Stimulated activated CD4-positive, alpha-beta T cell treated with anti-CD3 and anti-CD28 coated beads, Interleukin-1b, Interleukin-23, amount 100 ng/mL, for 1 hour (primary cell): Measurements from ENCODE around the gene WDR91.

ENCODE experiments used
- DNase-seq, 2 donors: peaks; one replicate each; pipeline ENCODE4 v3.0.0-alpha.2; 2020; ENCODE audit warnings: low read depth in 2 of 2

The WDR91 gene

DNA sequence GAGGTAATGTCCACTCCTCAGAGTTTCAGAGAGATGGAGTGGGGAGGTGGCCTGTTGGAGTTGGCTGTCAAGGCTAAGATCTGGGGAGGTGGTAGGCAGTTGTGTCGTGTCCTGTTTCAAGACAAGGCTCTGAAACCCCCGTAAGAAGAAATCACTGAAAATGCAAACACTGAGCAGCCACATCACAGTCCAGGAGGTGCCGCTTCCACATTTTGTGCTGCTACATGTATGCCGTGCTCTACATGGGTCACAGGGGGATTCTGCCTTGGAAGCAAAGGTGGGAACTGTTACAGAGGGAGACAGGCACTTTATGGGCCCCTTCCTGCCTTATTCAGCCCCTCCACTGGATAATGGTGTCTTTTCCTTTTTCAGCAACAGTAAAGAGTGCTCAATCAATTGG, 11.9 kb downstream of the WDR91 start:
- no peak for DNase-seq

DNA sequence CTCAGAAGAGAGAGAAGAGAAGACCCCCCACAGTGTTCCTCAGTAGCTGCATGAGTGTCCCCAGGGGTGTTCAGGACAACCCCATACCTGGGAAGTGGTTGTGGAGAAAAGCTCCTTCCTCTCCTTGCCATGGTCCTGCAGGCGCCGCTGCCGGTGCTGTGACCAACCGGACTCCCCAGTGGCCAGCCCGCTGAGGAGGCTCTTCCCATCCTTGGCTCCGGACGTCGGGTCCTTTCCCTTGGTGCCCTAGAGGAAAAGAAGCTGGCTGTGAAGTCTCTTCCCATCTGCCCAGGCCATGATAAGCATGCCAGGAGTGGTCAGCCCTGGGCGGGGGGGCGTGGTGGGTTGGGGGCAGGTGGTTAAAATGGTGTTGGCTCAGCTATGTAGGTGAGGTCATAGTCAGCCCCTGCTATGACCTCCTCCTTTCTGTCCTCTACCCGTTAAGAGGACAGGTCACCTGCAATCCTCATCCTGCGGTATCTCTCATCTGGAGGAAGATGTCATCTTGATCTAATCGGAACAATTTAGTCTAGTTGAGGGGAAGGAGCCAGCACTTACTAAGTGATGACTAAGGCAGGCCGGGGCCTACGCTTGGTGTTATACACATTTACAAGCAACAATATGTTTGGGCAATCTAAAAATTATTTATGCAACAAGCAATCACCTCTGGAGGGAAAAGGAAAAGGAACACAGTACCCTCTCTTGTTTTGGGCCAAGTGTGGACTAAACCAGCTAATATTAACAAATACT, 13.2 kb downstream of the WDR91 start:
- DNase-seq: no peak

DNA sequence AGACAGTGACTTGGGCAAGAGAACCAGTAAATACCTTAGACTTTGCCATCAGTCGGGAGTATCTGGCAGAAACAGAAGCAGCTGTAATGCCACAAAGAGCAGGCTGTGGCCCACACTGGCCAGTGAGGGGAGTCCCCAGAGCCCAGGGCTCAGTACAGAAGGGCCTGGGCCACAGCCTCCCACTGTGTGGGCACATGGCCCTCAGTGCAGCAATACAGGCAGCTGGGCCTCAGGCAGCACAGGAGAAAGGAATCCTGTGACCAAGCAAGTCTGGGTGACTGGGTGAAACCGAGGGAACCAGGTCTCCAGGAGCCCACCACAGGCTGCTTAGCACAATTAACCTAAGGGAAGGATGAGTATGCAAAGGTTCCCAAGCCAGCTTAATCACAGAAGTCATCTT, 14.0 kb downstream of the WDR91 start:
- no peak for DNase-seq

DNA sequence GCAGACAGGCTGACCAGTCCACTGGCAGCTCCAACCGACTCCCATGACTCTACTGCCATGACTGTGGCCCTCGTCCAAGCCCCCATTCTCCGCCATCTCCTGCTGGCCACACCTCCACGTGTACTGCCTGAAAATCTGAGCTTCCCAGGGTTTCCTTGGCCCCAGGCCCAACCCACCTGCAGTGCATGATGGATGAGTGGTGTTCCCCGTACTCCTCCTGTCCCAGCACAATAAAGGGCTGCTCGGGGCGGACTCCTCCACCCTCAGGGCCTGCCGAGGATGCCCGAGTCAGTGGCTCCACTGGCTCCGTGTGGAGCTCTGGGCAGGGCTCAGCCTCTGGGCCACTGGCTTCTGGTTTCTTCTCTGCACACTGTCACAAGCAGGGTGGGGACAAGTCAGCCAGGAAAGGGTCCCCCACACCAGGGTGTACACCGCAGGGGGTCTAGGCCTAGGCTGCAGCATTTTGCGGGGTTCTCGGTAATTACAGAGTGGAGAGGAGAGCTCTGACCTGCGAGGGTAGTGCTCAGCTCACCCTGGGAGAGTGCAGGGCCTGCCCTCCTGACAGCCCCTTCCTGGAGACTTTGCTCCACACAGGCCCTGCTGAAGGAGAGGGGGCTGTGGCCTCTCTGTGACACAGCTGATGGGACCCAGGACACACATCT, 15.2 kb downstream of the WDR91 start:
- DNase-seq: no peak

DNA sequence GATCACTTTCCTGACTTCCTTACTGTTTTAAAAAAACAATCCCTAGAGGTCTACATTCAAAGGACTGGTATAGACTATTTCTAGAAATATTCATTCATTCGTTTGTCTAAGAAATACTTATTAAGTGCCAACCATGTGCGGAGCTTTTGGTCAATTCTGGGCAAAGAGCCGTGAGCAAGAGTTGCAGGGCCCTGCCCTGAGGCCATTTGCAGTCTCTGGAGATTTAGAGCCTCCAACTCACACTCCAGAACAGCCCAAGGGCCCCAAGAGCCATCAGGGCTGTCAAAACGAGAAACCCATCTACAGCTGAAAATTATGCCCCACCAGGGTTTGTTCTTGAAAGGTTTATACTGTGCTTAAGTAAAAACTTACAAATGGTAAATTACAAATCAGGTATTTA, 16.2 kb downstream of the WDR91 start:
- no peak for DNase-seq

DNA sequence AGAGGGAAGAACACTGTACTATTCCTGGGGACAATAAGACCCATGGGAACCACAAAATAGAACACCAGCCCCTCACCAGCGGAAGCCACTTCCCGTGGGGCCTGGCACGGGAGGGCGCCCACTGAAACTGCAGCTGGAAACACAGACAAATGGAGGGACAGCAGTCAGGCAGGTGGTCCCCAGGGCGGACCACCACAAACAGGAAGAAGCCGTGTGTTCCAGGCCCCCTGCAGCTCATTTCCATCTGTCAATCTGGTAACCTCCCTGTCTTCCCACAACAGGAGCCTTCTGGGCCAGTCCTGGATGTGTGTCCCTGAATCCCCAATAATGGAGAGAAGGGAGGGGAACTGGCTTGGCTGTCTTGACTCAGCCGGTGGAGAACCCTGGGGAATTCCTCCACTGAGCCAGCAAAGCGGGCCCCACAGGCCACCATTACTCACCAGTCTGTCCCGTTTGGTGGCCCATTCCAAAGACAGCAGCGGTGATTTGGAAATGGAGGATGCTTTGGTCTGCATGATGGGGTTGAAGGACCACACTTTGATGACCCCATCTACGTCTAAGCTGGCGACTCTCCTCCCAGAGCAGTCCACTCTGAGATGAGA, 16.7 kb downstream of the WDR91 start:
- DNase-seq: no peak

DNA sequence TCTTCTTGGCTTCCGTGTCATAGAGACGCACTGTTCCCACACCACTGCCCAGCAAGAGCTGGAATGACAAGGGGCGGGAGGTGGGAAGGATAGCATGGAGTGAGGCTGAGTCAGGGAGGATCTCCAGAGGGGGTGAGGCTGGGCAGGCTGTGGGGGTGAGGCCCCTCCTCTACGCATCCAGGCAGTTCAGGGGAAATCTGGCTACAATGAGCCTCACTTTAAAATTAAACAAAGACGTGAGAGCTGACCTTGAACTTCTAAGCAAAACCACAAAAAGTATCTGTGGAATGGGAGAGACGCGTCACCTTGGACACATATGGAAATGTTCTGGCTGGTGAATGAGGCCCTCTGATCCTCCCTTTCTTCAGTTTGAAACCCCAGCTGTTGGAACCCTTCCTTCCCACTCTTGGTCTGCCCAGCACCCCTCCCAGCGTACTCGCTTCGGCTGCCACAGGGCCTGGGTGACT, 17.7 kb downstream of the WDR91 start:
- no peak for DNase-seq

DNA sequence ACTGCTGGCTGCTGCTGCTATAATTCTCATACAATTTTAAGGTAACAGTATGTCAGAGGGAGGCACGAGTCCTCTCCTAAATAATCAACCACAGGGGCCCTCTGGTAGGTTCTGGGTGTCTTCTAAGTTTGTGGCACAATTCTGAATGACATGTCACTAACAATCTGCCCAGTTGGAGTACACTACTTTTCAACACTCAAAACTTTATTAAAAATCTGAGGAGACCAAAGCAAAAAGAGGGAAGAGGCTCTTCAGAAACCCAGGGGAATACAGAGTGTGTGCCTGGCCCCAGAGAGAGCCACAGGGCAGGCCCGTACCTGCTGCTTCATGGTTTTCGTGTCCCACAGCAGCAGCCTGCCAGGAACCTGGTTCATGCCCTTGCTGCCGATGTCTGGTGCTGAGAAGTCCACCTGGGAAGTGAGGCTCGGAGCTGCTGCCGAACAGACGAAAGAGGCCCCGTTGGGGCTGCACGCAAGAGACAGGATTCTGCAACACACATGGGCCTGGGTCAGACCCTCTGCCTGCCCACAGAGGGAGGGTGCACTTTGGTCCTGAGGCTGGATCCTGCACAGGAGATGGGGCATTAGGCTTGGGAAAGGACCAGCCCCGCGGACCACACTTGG, 18.3 kb downstream of the WDR91 start:
- DNase-seq: no peak

DNA sequence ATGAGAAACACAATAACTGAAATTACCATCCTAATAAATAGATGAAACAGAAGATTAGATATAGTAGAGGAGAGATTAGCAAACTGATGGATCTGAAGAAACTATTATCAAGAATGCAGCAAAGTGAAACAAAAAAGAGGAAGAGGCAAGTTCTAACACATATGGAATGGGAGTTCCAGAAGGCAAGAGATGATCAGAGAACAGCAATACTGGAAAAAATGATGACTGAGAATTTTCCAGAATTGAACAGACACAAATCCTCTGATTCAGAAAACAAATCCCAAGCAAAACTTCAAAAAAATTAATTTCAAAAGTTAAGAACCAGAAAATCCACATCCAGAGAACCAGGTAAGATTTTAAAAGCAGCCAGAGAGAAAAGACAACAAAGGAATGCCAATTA, 20.6 kb downstream of the WDR91 start:
- DNase-seq: no peak

DNA sequence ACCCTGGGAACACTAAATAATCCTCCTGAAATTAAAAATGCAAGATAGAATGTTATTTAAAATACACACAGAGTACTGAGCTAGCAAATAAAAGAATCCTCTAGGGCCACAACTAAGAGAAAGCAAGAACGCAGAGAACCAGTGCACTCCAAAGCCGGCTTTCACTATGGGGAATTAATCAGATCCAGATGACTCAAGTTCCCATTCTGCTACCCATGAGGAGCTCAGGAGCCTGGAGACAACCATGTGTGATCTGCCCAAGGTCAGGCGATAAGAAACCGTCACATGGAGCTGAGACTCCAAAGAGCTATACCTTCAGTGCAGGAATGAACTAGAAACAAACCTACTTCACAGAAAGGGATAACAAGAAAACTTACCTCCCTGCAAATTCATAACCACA, 21.4 kb downstream of the WDR91 start:
- DNase-seq: no peak

DNA sequence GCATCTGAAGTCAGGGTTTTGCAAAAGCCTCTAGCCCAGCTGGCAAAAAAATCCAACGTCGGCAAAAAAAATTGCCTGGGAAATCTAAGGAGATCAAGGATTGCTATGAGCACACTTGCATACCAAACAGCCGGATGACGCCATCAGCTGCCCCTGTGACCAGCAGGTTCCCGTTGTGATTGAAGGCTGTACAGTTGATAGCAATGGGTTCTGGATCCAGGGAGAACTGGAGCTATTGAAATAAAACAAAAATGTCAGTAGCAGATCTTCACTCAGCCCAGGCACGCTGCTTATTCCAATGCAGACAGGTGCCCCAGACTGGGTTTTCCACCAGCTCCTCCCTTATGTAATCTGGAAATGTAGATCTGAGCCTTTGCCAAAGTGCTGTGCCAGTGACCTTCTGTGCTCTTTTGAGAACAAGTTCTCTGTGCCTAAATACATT, 22.1 kb downstream of the WDR91 start:
- DNase-seq: no peak

DNA sequence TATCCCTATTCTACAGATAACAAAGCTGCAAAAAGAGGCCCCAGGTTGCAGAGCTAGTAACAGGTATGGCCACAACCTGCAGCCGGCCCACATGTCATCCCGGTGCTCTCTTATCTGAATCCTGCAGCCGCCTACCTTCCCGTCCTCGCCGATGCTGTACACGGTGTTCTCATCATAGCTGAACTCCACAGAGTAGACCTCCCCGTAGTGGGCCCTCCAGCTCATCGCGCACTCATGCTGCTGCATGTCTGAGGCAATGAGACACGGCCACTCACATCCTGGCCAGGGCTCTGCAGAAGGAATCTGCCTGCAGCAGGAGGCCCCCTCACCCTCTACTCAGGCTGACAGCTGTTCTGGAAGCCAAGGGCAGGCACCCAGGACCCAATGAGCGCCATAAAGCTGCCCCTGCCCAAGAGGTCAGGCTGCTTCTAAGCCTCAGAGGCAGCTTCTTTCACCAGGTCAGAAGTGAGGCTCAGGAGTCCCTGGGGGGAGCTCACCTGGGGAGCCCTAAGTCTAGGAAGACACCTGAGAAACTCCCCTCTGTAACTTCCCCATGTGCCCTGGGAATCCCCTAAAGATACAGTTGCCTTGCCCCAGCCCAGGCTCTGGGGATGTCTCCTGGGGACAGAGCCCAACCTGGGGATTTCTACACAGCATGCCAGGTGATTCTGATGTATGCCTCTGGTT, 22.9 kb downstream of the WDR91 start:
- DNase-seq: no peak

DNA sequence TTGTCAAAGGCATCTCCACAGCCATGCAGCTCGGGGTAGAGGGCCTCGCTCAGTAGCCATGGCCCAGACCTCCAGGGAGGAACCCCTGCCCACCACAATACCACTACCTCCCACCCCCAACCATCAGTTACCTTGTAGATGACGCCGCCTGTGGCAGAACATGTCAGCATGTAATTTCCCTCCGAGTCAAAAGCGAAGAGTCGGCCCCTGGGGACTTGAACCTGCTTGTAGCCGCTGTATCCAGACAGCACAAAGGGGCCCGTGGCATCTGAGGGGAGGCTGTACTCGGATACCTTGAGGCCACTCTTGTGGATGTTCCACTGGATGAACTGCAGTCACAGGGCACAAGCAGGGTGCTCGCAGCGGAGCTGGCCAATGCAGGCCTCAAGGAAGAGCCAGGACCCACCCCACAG, 24.5 kb downstream of the WDR91 start:
- no peak for DNase-seq

DNA sequence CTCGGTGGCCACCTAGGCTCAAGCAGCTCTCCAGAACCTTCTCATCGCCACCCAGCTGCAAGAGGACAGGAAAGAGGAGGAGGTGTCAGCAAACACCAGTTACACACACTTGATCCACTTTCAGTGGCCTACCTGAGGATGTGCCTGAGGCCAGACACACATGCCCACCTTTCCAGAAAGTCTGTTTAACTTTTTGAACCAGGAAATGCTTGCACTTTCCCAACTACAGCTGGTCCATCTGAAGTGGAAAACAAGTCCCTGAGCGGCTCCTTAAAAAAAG, 25.1 kb downstream of the WDR91 start:
- no peak for DNase-seq

DNA sequence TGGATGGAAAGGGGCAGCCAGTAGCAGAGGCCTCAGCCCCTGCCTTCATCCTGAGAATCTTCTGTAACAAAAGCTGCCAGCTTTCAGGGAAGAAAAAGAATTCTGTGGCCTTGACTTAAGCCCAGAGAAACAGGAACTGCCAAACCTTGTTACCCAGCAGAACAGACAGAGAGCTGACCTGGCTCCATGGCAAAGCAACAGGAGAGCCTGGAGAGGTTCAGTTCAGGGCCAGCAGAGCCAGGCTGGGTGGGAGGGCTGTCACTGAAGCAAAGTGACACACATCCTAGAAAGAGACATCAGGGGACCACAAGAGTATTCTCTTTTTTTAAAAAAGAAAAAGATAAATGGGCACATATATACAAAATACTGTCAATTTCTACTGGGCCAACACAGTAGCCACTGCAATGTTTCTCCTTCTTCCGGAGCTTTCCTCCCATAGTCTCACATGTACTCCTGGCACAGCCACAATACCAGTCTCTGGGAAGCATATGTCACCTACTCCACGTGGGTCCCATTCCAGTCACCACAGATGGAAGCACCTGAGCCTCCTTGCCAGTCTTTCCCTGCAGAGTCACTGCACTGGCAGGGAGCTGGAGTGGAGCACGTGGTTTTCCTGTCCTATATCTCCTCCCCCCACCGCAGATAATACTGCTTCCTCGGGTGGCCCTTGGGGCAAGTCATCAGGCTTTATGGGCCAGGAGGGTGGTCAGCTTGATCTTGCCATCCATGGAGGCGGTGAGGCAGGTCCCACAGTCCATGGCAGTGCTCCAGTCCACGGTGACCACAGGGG, 25.7 kb downstream of the WDR91 start:
- no peak for DNase-seq

DNA sequence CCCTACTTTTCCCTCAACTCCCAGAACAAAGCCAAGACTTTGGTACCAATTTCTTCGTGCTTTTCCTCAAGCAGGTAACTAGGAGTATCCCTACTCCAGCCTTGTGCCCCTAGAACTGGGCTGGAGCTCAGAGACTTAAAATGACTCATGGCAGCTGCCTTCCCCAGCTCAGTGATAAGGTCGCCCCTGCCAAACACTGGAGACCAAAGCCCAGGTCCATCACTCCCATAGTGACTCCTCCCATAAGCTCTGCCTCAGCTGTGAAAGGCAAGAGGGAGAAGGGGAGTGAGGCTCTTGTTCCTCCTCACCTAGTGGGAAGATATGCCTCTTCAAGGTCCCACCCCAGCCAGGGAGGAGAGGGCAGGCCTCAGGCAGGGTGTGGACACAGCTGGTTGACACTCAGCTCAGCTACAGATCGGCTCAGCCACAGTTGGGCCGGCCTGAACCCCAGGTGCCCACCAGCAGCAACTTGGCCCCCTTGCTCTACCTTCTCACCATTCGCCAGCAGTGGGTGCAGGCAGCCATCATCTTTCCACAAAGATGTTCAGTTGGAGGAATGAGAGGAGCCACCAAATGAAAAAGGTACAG, 27.0 kb downstream of the WDR91 start:
- DNase-seq: no peak

DNA sequence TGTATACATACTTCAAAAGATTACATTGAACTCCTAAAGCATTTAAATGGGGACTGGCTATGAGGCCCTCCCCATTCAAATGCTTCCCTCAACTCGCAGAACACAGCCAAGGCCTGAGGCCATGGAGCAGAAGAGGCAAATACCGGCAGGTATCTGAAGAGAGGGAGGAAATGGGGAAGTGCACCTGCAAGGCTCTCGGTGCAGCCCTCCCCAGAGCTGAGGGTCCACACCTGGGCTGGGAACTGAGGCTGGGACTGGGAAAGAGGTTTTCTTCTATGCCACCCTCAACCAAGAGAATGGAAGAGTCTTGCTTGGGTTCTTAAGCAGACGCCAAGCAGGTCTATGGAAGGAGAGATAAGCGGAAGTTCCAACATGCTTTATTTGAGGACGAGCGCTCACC, 27.8 kb downstream of the WDR91 start:
- DNase-seq: no peak

DNA sequence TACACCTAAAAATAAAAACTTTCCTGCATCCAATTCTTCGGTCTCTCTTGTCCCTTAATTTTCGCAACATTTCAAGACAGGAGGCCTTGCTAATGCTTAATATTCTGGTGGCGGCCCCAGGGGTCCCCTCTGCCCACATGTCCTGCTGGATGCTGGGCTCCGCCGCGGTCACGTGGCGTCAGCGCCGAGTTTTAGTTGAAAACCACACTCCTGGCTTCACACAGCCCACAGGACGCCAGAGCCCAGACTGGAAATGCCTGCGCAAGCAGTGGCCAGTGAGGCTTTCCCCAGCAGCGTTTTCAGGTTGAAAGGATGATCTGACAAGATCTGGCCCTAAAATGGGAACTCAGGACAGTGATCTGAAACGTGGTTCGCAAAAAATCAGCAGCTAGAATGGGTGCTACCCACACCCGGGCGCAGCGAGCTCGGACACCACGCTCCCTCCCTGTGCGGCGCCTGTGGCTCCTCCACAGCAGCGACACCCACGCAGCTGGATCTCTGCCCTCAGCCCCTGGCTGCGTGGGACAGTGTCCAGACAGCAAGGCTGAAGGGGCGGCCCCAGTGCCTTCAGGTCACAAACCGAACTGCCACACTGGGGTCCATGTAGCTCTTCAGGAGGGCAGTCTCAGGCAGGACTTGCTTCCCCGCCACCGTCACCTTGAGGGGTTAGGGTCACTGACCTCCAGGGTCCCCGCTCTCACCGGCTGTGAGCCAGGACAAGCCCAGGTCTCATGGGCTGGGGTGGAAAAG, 29.2 kb downstream of the WDR91 start:
- DNase-seq: no peak

DNA sequence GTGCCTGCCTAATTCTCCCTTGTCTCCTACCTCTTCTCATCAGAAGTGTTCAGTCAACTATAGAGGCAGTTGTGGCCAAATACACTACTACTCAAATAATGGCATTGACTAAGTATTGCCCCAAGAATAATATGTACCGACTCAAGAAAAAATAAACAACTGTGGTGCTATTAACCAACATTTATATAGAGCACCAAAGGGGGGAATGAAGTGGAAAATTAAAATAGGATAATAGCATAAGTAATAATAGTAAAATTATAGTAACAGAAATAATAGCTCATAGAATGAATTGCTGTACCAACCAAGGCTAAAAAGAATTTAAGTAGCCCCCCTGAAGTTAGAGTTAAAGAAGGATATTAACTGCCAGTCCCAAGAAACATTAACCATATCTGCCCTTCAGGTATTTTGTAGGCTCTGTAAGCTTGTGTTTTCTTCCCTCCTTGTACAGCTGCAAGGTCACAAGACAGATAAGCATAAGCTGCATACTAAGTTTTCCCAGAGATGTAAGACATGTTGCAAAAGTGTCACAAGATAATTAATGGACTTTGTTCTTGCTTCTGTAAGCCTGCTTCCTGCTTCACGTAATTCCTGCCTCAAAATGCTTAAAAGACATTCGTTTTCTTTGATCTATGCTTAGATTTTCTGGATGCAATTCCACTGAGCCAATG, 29.9 kb downstream of the WDR91 start:
- DNase-seq: no peak

DNA sequence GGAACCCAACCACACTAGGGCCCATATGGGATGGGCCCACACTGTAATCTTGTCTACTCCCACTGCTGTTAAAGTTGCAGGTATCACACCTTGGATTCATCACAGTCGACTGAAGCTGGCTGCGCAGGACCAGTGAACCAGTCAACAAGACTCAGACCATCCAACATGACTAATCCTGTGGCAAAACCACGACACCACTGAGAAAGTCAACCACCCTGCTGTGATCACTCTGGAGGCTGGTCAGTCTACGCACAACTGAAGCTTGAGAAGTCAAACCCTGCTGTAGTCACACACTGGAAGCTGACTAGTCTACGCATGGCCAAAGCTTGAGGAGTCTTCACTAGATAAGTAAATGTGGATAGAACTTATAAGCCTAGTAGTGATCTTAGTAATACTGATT, 31.2 kb downstream of the WDR91 start:
- no peak for DNase-seq
